Pons (tissue), 1 donor: ENCODE results near the gene NCBP2.
"Not testable (repeated sequence)": the region's sequence is repeated elsewhere in the genome, so short reads cannot be mapped to it uniquely, and the experiment has no call there.

Experiments used
- DNase-seq: peaks from one replicate; pipeline ENCODE4 v3.0.0-alpha.2; 2016; ENCODE audit warnings: low spot score

The NCBP2 gene

DNA sequence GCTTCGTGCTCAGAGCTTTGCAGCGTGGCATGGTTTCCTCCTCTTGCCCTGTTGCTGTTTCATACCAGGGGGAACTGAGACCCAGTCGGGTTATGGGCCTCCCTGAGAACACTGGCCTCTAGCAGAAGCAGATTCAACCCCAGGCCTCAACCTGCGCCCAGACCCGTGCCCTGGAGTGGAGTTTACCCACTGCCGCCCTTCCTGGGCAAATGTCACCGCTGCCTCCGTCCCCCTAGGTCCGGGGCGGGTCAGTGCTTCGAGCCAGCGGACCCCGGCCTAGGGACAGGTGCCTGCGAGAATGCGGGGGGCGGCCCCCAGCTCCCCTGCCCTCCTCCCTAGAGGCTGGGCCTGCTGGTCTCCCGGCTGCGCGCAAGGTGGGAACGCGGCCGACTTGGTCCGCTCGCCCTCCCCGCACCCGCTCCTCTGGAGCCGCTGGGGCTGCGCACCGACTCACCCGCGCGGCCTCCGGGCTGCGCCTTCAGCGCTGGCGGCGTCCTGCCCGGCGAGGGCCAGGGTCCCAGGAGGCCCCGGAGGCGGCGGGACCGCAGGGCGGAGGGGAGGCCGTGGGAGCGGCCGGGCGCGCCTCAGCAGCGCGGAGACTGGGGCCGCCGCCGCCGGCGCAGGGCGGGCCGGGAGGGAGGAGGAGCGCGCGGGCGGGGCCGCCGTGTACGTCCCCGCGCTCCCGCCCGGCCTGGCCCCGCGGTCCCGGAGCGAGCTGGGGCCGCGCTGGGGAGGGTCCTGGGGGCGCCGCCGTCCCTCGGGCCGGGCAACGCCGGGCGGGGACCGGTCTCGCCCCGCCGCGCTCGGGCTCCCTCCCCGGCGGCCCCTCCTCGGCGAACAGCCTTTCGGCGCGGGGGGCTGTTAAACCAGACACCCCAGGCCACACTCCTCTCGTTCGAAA, 26.2 kb upstream of the NCBP2 start, which contains the start of gene PIGZ:
TSS of gene PIGZ (minus strand) at position 601 of the 901 bp plus-strand sequence. CDS start 16,802 bp downstream, outside the sequence.
- DNase-seq: no peak

DNA sequence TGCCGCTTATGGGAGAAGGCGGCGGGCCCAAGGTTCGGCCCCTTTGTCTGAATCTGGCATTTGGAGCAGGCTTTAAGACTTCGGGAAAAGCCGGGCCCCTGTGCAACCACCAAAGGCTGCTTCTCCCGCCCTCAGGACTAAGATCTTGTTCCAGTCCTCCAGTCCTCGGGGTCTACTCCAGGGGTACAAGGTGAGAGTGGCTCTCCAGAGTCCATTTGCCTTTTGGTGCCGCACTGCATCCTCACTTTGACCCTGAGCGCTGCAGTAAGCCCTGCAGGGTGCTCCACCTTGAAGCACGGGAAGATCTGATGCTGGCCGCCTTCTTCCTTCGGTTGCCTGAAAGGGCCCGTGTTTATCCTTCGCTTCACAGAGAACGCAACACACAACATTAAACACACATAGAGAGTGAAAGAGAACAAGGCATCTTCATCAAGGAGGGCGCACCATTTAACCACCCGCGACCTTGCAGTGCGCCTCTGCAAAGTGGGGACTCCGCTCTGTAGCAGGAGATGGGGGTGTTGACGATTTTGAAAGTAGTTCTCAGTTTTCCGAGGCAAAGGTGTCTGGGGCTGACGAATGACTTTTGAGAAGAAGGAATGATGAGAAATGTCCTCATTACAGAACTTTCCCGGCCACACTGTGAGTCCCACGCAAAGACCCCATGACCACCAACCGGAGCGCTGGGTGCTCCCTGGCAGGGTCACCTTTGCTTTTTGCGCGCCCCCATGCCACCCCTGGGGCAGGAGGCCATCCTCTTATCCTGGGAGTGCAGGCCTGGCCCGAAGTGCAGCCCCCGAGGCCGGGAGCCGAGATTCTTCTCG, 25.3 kb upstream of the NCBP2 start:
- no peak for DNase-seq

DNA sequence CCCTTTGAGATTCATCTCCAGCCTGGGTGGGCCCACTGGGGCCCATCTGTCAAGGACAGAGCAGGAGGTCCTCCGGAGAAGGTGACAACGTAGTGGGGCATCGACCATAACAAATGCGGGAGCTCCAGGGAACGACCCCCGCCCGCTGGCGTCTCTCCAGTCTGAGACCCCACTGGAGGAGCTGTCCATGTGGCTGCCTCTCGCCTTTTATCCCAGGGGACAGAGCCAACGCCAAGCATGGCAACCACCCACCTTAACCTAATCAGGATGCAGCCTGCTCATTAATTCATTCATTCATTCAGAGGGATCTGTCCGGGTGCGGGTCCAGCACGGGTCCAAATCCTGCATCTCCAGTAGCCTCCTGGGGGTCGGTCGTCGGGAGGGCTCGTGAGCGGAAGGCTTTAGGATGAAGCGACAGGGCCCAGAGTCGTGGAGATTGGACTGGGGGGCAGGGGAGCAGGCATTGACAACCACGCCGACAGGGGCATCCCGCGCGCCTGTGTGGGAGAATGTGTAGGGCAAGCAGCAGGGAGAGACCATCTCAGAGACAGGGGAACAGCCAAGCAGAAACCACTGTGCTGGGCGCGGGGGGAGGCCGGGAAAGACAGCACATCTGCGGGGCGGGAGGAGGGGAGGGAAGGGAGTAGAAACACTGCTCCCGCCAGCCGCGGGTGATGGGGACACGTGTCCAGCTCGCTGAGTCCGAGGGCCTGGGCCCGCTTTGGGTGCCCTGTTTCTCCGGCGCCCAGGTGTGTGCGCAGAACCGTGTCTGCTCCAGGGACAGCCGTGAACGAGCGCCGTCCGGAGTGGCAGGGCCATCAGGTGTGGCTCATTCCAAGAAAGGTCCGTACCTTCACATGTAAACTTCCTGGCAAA, 24.4 kb upstream of the NCBP2 start:
- no peak for DNase-seq

DNA sequence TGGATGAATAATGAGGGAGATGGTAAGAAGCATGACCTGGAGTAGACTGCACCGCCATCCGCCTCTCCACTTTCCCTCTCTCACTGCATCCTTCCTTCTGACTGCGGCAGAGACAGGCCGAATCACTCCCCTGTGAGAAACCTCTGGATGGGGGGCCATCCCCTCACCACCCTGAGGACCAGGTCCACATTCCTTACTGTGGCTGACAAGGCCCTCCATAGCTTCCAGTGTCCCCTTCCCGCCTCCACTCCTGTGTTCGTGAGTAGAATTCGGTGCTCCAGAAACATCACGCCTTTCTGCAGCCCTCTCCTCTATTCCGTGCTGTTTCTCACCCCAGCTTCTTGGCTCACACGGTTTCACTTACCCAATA, 23.5 kb upstream of the NCBP2 start:
- DNase-seq: no peak

DNA sequence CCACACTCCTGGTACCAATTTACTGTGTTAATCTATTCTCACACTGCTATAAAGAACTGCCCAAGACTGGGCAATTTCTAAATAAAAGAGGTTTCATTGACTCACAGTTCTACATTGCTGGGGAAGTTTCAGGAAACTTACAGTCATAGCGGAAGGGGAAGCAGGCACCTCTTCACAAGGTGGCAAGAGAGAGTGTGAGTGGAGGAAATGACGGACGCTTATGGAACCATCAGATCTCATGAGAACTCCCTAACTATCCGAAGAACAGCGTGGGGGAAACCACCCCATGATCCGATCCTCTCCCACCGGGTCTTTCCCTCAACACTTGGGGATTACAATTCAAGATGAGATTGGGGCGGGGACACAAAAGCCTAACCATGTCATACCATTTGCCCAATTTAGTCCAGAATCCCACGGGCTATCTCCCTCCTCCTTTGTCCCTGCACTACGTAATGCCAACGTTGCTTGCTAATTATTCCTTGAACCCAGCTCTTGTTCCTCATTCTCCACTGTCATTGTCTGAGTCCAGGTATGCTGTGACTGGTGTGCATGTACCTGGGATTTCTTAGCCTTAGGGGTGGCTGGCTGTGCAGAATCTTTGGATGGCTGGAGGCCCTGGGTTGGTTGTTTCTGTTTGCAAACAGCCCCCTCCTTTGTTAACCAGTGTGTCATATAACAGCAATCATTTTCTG, 22.9 kb upstream of the NCBP2 start:
- no peak for DNase-seq

DNA sequence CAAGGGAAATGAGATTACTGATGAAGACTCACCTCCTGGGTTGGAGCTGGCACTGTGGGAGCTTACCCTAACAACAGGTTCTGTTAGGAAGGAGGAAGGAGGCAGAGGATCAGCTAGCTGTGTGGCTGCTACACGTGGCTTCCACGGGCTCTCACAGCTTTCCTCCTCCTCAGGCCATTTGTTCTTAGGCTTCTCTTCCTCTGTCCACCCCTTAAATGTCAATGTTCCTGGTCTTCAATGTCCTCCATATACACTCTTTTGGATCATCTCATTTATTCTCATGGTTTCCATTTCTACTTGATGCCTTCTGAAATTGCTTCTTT, 21.3 kb upstream of the NCBP2 start:
- no peak for DNase-seq

DNA sequence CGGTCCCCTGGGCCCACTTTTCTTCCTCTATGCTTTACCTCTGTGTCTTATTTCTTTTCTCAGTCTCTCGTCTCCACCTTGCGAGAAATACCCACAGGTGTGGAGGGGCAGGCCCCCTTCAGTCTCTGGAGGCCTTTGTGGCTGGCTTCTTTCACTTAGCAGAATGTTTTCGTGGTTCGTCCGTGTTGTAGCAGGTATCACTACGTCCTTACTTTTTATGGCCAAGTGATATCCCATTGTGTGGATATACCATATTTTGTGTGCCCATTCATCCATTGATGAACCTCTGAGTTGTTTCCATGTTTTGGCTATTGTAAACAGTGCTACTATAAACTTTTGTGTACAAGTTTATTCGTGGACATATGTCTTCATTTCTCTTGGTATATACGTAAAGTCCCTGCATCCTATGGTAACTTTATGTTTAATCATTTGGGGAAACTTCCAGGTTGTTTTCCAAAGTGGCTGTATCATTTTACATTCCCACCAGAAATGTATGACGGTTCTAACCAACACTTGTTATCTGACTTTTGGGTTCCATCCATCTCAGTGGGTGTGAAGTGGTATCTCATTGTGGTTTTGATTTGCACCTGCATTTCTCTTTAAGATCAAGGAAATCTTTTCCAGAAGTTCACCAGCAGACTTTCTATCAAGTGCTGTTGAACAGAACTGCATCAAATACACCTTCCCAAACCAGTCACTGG, 20.8 kb upstream of the NCBP2 start:
- DNase-seq: no peak

DNA sequence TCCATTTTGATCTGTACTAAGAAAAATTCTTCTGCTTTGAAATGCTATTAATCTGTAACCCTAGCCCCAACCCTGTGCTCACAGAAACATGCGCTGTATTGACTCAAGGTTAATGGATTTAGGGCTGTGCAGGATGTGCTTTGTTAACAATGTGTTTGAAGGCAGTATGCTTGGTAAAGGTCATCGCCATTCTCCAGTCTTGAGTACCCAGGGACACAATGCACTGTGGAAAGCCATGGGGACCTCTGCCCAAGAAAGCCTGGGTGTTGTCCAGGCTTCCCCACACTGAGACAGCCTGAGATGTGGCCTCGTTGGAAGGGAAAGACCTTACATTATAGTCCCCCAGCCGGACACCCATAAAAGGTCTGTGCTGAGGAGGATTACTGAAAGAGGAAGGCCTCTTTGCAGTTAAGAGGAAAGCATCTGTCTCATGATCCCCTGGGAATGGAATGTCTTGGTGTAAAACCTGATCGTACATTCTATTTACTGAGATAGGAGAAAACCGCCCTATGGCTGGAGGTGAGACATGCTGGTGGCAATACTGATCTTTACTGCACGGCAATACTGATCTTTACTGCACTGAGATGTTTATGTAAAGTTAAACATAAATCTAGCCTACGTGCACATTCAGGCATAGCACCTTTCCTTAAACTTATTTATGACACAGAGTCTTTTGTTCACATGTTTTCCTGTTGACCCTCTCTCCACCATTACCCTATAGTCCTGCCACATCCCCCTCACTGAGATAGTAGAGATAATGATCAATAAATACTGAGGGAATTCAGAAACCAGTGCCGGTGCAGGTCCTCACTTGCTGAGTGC, 20.0 kb upstream of the NCBP2 start:
- no peak for DNase-seq

DNA sequence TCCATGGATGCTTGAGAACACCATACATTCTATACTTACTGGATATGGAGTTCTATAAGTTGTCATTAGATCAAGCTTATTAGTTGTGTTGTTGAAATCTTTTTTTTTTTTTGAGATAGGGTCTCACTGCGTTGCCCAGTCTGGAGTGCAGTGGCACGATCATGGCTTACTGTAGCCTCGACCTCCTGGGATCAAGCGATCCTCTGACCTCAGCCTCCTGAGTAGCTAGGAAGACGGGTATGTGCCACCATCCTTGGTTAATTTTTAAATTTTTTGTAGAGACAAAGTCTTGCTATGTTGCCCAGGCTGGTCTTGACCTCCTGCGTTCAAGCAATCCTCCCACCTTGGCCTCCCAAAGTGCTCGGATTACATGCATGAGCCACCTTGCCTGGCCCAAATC, 12.5 kb upstream of the NCBP2 start:
- DNase-seq: no peak

DNA sequence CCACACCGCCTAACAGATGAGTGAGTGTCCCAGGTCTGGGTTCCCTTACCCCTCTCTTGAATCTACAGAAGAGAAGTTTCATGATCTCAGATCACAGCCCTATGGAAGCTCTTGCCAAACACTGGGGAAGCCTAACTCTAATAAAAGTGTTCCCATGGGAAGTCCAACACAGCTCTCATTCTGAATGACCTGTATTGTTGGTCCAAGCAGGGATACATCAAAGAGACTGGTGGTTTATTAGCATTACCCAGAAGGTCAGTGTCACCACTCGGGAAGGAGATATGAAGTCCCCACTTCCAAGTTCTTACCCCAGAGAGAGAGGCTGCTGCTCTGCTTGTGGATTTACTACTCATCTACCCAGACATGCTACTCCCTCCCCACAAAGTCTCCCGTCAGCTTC, 9.0 kb upstream of the NCBP2 start:
- no peak for DNase-seq

DNA sequence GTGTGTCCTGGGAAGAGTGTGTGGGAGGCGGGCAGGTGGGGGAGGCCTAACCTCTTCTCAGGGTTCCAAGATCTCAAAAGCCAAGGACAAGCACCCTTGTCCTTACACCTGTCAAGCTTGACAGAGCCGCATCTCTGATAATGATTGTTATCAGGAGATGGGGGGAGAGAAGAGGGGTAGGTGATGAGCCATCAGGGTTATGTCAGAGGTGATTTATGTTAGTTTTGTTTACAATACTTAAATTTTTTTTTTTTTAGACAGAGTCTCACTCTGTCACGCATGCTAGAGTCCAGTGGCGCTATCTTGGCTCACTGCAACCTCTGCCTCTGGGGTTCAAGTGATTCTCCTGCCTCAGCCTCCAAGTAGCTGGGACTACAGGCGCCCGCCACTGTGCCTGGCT, 7.4 kb upstream of the NCBP2 start:
- DNase-seq: no peak

DNA sequence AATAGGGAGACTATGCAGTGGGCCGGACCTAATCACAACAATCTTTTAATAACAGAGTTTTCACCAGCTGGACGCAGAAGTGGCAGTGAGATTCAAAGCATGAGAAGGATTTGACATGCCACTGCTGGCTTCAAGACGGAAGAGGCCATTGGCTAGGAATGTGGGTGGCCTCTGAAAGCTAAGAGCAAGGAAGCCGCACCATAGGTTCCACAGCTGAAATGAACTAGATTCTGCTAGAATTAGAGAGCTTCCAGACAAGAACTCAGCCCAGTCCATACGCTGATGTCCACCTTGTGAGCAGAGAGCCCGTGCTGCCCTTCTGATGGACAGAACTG, 6.9 kb upstream of the NCBP2 start:
- no peak for DNase-seq

DNA sequence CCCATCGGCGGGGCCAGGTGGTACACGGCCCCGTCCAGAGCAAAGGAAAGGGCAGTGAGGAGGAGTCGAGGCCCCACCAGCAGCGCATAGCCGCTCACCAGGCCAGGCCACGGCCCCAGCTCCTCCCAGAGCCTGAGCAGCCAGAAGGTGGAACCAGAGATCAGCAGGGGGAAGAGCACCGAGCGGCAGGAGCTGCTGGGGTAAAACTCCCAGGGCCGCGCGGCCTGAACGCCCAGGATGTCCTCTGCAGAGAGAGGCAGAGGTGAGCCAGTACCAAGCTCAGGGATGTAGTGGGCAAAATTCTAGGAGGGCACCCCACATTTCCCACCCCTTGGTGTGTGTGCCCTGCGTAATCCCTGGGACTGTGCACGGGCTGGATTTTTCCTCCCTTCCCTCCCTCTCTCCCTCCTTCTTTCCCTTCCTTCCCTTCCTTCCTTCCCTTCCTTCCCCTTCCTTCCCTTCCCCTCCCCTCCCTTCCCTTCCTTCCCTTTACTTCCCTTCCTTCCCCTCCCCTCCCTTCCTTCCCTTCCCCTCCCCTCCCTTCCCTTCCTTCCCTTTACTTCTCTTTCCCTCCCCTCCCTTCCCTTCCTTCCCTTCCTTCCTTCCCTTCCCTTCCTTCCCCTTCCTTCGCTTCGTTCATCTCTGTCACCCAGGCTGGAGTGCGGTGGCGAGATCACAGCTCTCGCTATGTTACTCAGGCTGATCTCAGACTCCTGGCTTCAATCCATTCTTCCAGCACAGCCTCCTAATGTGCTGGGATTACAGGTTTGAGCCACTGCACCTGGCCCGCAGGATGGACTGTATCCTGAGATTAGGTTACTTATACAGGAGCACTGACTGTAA, 6.3 kb upstream of the NCBP2 start:
- DNase-seq: no peak

DNA sequence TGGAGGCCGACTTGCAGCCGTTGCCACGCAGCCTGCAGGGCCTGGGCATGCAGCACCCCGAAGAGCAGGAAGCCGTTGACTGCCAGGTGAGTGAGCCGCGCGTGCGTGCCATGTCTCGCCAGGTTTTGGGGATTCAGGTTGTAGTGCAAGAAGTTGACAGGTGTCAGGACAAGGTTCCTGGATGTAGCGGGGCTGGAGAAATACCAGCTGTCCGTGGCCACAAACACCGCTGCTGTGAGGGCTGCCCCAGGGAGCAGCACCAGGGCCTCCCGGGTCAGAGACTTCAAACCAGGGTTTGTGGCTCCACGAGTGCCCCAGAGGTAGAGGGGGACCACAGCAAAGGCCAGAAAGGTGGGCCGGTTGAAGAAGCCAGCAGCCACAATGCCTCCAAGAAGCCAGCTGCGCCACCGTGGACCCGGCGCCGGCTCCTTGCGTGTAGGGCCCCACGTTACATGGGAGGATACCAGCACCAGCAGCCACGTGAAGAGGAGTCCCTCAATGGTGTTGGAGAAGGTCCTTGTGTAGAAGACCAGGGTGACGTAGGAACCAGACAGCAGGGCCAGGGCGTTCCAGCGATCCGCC, 5.6 kb upstream of the NCBP2 start:
- no peak for DNase-seq

DNA sequence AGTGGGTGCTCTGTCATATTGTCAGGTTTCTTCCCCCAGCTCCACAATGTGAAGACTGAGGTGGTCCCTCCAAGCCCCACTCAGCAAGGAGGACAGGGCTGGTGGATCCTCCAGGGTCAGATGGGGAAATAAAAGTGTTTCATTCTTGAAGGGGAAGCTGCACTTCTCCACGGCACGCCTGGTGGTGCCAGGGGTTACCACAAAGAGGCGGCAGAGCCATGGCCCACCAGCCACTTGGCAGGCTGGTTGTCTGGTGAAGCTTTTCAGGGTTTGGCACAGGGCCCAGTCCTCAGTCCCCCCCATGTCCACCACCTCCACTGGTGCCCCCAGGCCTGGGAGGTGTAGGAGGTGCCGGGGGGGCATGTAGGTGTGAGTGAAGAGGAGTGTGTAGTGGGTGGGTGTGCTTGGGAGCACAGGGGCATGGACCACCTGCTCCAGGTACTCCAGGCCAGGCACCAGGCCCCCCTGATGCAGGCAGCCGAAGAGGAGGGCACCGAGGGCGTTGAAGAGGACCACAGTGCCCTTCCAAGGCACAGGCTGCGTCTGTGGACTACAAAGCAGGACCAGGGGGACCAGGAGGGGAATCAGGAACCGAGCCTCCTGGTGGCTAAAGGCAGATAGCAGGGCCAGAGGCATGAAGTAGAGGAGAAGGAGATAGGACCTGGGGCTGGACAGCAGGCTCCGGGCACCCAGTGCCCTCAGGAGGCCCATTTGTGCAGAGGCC, 5.0 kb upstream of the NCBP2 start:
- DNase-seq: no peak

DNA sequence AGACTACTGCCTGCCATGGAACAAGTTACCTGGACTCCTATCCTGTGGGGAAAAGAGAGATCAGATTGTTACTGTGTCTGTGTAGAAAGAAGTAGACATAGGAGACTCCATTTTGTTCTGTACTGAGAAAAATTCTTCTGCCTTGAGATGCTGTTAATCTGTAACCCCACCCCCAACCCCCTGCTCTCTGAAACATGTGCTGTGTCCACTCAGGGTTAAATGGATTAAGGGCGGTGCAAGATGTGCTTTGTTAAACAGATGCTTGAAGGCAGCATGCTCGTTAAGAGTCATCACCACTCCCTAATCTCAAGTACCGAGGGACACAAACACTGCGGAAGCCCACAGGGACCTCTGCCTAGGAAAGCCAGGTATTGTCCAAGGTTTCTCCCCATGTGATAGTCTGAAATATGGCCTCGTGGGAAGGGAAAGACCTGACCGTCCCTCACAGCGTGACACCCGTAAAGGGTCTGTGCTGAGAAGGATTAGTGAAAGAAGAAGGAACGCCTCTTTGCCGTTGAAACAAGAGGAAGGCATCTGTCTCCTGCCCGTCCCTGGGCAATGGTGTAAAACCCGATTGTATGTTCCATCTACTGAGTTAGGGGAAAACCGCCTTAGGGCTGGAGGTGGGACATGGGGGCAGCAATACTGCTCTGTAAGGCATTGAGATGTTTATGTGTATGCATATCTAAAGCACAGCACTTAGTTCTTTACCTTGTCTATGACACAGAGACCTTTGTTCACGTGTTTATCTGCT, 1.9 kb upstream of the NCBP2 start:
- not testable (repeated sequence) for DNase-seq

DNA sequence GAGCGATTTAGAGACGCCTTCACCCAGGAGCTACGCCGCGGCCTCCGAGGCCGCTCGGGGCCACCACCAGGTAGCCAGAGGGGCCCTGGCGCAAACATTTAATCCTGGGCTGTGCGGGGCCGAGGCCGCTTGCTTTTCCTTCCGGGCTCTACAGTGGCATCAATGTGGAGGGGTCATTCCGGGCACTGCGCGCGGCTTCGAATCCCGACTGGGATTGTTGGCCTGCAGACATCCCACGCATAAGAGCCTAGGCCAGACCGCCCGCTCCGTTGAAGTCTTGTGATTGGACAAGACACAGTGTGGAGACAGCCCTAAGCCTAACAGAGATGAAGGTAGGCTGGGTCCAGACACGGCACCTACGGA, 568 bp upstream of the NCBP2 start:
- DNase-seq: peak; percentile 11
